HepG2 (cell line): ENCODE results near the gene ERRFI1. TPM values are rescaled to one million over a fixed set of nuclear protein-coding genes. Genes with fewer than 3 reads are reported as not detected.
A peak's percentile ranks its signal among the peaks of the same experiment; 100 is the strongest.

Experiments used
- CEBPZ ChIP-seq: IDR thresholded peaks from 2 replicates; pipeline ENCODE4 v1.6.1; 2012; ENCODE audit warnings: low read length, improper control_type of control experiment
- FOXA1 ChIP-seq, 2 experiments: fragments of 450-650 bp in 1 of 2; sonication (generic) in 1 of 2; formaldehyde crosslinking in 1 of 2; IDR thresholded peaks; 2 replicates each; pipeline versions ENCODE4 v1.4.0 to v1.6.1; 2016 to 2020; ENCODE audit warnings: missing genetic modification reagents in 1 of 2
- FOXO4 ChIP-seq: sonication (generic); formaldehyde crosslinking; conservative IDR thresholded peaks from 2 replicates; pipeline ENCODE4 v1.8.1; 2023; ENCODE audit warnings: missing genetic modification reagents
- GLI4 ChIP-seq: sonication (generic); formaldehyde crosslinking; IDR thresholded peaks from 2 replicates; pipeline ENCODE4 v1.5.1; 2020; ENCODE audit warnings: missing genetic modification reagents, mild to moderate bottlenecking, moderate library complexity, borderline replicate concordance
- GTF2F1 ChIP-seq: fragments of 150-350 bp; IDR thresholded peaks from 2 replicates; pipeline ENCODE4 v1.6.1; 2014; ENCODE audit warnings: low read length
- HMG20B ChIP-seq: conservative IDR thresholded peaks from 2 replicates; pipeline ENCODE4 v1.6.1; 2016; ENCODE audit warnings: missing genetic modification reagents, missing compliant biosample characterization
- KDM6A ChIP-seq: IDR thresholded peaks from 2 replicates; pipeline ENCODE4 v1.6.1; 2016; ENCODE audit warnings: low read depth
- RAD21 ChIP-seq: fragments of 450-650 bp; formaldehyde crosslinking; IDR thresholded peaks from 2 replicates; pipeline ENCODE4 v1.5.0; 2020; ENCODE audit warnings: mild to moderate bottlenecking
- RNF219 ChIP-seq: sonication (generic); formaldehyde crosslinking; IDR thresholded peaks from 2 replicates; pipeline ENCODE4 v1.5.0; 2020; ENCODE audit warnings: mild to moderate bottlenecking, missing genetic modification reagents
- SRSF1 ChIP-seq: fragments of 200-400 bp; formaldehyde crosslinking; optimal IDR thresholded peaks from 2 replicates; pipeline ENCODE3; 2017; ENCODE audit warnings: mild to moderate bottlenecking, low read depth, low read length, moderate library complexity
- THYN1 ChIP-seq: sonication (generic); formaldehyde crosslinking; IDR thresholded peaks from 2 replicates; pipeline ENCODE4 v1.8.1; 2023; ENCODE audit warnings: low read depth, mild to moderate bottlenecking, moderate library complexity, missing genetic modification reagents, borderline replicate concordance
- TOPORS ChIP-seq: sonication (generic); formaldehyde crosslinking; IDR thresholded peaks from 2 replicates; pipeline ENCODE4 v1.8.0; 2023; ENCODE audit warnings: mild to moderate bottlenecking, missing genetic modification reagents
- ZBTB1 ChIP-seq: sonication (generic); formaldehyde crosslinking; IDR thresholded peaks from 2 replicates; pipeline ENCODE4 v1.4.0; 2020; ENCODE audit warnings: missing genetic modification reagents, borderline replicate concordance
- ZFP62 ChIP-seq: sonication (generic); formaldehyde crosslinking; IDR thresholded peaks from 2 replicates; pipeline ENCODE4 v1.4.0; 2020; ENCODE audit warnings: missing genetic modification reagents
- ZNF124 ChIP-seq: sonication (generic); formaldehyde crosslinking; IDR thresholded peaks from 2 replicates; pipeline ENCODE4 v1.4.0; 2020; ENCODE audit warnings: missing genetic modification reagents
- ZNF136 ChIP-seq: sonication (generic); formaldehyde crosslinking; IDR thresholded peaks from 2 replicates; pipeline ENCODE4 v1.8.1; 2022; ENCODE audit warnings: low read depth, mild to moderate bottlenecking, moderate library complexity, missing genetic modification reagents
- ZNF460 ChIP-seq: sonication (generic); formaldehyde crosslinking; IDR thresholded peaks from 2 replicates; pipeline ENCODE4 v1.5.1; 2020; ENCODE audit warnings: missing genetic modification reagents, mild to moderate bottlenecking, borderline replicate concordance
- ZNF749 ChIP-seq: sonication (generic); formaldehyde crosslinking; IDR thresholded peaks from 2 replicates; pipeline ENCODE4 v1.8.0; 2022; ENCODE audit warnings: mild to moderate bottlenecking, missing genetic modification reagents, moderate library complexity, borderline replicate concordance
- polyA plus RNA-seq, 8 experiments: library from polyadenylated mRNA; depleted of rRNA in 3 of 8; stranded (reverse) in 7 of 8; unstranded in 1 of 8; fragments of >200 nt; fragmentation: Illumina TruSeq in 4 of 8; extraction: Trizol in 4 of 8; gene quantifications; 2 replicates each; pipeline versions ENCODE4 v1.2.1 to v1.2.3, GENCODE V29; 2011 to 2016; ENCODE audit warnings: low read depth in 4 of 8, missing spikeins in 1 of 8, mixed read lengths in 1 of 8; ENCODE audit not compliant: insufficient read depth in 1 of 8
- total RNA-seq, 5 experiments: library from RNA; depleted of rRNA; stranded (reverse); fragments of >200 nt; fragmentation: Illumina TruSeq; extraction: Trizol; gene quantifications; 2 replicates each; pipeline ENCODE4 v1.2.3, GENCODE V29; 2016; ENCODE audit warnings: low read depth in 1 of 5
- TF ChIP-seq, protein P1 (sequence below): sonication (generic); formaldehyde crosslinking; IDR thresholded peaks from 2 replicates; pipeline ENCODE4 v1.4.0; 2020; ENCODE audit warnings: missing genetic modification reagents, mild to moderate bottlenecking, borderline replicate concordance

ERRFI1 gene
- total and polyA plus RNA-seq, 2 of the 13 experiments (the other 11 are each of a cell fraction or from before 2014, with no cell fraction given): 84.4 to 753 TPM

- TF ChIP-seq RNF219 (CRISPR knock-in tag): no peak
- TF ChIP-seq THYN1 (CRISPR knock-in tag): 0 out of 2 replicates have a peak, but pooled peaks have one; percentile 63
- no peak for TF ChIP-seq ZFP62 (CRISPR knock-in tag)
- TF ChIP-seq ZNF136 (CRISPR knock-in tag): no peak
- peak; percentile 88 for TF ChIP-seq ZNF749 (CRISPR knock-in tag)
- no peak; the same call in 1 of the 2 replicates for TF ChIP-seq GLI4 (CRISPR knock-in tag)
- TF ChIP-seq, protein P1, sequence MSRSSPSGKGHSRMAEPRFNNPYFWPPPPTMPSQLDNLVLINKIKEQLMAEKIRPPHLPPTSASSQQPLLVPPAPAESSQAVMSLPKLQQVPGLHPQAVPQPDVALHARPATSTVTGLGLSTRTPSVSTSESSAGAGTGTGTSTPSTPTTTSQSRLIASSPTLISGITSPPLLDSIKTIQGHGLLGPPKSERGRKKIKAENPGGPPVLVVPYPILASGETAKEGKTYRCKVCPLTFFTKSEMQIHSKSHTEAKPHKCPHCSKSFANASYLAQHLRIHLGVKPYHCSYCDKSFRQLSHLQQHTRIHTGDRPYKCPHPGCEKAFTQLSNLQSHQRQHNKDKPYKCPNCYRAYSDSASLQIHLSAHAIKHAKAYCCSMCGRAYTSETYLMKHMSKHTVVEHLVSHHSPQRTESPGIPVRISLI (CRISPR knock-in tag): peak; percentile 30; the same call in 1 of the 2 replicates
- no peak for TF ChIP-seq FOXA1 (IDR thresholded peaks at IDR 0.05)
- TF ChIP-seq FOXA1 (CRISPR knock-in tag; IDR thresholded peaks at IDR 0.05): peak; percentile 2; the same call in 1 of the 2 replicates
- TF ChIP-seq KDM6A (CRISPR knock-in tag): no peak
- peak; percentile 59 for TF ChIP-seq RAD21
- no peak; the same call in 1 of the 2 replicates for TF ChIP-seq ZNF124 (CRISPR knock-in tag)
- no peak for TF ChIP-seq CEBPZ
- peak; percentile 50; the same call in 1 of the 2 replicates for TF ChIP-seq ZNF460 (CRISPR knock-in tag)
- TF ChIP-seq ZBTB1: no peak
- TF ChIP-seq FOXO4 (CRISPR knock-in tag): no peak
- peak; percentile 79; the same call in 1 of the 2 replicates for TF ChIP-seq TOPORS (CRISPR knock-in tag)
- peak; percentile 89 for TF ChIP-seq GTF2F1
- TF ChIP-seq HMG20B (CRISPR knock-in tag): no peak
- TF ChIP-seq SRSF1: peak; percentile 36
Measured at GRCh38 chr1:8026153-8026975, at the start of gene ERRFI1 (continued).
